HG02870 (cell line): Measurements from ENCODE around the gene ANXA2.
"Not testable (repeated sequence)": the region's sequence is repeated elsewhere in the genome, so short reads cannot be mapped to it uniquely, and the experiment has no call there.

Experiments used
- ATAC-seq: cut with Tn5 transposase; IDR thresholded peaks from one replicate; pipeline ENCODE4 v1.9.1; 2021; ENCODE audit warnings: mild to moderate bottlenecking, moderate library complexity; ENCODE audit not compliant: unreplicated experiment

The ANXA2 gene

GRCh38 chr15:60371175-60372051 lies 26.4 kb downstream of the ANXA2 start:
- no peak for ATAC-seq

DNA sequence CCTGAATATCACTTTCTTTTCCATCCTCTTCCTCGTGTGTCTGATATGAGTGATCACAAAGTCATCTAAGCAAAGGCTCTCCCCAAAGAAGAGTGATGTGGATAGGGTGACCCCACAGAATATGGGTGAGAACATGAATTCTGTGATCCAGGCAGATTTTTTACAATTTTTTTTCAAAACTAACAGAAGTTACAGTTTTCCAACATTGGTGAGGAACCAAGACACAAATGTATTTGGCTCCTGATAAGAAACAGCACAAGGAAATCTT lies 27.0 kb downstream of the ANXA2 start:
- no peak for ATAC-seq

DNA sequence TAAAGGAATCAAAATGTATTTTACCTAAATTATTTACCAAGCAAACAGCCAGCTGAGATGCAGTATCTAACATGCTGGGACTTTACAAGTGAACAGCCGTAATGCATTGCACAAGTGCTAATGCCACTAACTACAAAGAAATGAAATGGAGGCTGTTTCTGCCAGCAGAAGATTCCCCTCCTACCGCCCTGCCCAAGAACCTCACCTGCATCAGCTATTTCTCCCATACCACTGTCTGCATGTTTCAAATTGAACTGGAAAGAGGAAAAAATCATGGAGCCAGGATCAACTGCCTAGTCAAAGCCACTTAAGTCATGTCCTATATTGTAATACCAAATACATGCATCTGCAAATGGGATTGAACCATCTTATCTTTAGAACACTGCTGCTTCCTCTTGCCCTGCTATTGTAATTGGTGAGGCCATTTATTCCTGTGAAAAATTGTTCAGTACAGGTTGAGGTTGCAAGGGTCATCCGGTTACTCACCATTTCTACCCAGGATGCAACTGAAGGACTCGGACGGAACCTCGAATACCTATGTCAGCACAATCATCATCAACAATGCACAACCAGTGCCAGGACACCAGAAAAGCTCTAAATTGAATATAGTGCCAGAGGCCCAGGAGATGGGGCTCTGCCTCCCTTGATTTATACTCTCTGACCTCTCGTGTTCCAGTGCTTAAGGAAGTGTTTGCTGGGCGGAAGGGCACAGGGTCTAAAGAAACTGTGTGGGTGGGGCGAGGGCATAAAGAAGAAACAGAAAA lies 27.5 kb downstream of the ANXA2 start:
- ATAC-seq: no peak

DNA sequence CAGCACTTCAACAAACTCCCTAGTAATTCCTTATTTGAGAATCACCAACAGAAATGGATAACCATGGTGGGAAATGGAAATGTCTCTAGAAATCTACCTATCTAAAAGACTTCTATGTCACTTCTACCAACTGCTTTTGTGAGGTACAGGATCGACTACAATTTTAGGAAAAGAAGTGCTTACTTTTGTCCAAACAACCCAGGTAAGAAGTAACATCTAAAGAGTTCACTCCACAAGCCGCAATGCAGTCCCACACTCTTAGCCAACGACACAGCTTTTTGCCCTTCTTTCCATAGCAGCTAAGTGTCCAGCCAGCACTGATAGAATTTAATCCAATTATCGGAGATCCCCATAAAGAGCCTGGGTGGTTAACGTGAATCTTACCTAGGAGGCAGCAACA lies 28.1 kb downstream of the ANXA2 start:
- no peak for ATAC-seq

GRCh38 chr15:60364612-60364924 lies 33.2 kb downstream of the ANXA2 start:
- no peak for ATAC-seq

GRCh38 chr15:60363903-60364611 lies 33.7 kb downstream of the ANXA2 start:
- ATAC-seq: no peak

- ATAC-seq: no peak
Observed at GRCh38 chr15:60363087-60363549, 34.7 kb downstream of the ANXA2 start.

DNA sequence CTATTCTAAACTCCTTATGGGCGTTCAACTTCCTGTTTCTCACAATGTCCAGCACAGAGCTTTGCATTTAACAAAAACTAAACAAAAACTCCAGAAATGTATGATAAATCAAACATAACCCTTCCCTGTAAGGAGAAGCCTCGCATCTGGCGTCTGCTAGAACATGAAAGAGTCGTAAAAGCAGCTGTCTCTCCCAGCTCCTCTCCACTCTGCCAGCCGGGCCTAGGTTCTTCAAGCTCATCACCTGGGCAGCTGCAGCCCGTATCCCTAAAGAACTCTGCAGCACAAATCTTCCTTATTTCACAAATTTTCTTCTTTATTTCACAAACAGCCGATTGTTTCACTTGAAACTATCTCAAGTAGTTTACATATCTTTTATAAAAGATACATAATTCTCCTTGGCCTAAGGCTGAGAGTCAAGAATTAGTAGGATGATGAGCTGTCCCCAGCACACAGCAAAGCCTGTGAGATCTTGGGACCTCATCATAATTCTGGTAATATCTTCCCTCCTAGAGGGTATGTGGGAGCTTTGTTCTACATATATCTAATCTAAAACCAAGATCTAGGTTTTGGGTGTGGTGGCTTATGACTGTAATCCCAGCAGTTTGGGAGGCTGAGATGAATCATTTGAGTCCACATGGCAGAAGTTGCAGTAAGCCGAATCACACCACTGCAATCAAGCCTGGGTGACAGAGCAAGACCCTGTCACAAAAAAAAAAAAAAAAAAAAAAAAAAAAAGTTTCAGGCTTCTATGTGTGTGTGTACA lies 35.3 kb downstream of the ANXA2 start:
- ATAC-seq: no peak

DNA sequence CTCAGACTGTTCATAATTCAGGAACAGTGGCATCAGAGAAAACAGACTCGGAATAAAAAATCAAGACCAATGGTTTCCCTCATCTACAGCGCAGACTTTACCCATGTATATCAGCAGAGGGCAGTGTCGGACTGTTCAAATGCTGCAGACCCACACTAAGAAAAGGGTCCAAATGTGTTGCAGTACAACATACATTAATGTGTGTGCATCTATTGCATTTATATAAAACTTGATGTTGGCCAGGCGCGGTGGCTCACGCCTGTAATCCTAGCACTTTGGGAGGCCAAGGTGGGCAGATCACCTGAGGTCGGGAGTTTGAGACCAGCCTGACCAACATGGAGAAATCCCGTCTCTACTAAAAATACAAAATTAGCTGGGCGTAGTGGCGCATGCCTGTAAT lies 38.0 kb downstream of the ANXA2 start:
- ATAC-seq: not testable (repeated sequence)

- ATAC-seq: no peak
Observed at GRCh38 chr15:60358935-60359682, 38.7 kb downstream of the ANXA2 start.

DNA sequence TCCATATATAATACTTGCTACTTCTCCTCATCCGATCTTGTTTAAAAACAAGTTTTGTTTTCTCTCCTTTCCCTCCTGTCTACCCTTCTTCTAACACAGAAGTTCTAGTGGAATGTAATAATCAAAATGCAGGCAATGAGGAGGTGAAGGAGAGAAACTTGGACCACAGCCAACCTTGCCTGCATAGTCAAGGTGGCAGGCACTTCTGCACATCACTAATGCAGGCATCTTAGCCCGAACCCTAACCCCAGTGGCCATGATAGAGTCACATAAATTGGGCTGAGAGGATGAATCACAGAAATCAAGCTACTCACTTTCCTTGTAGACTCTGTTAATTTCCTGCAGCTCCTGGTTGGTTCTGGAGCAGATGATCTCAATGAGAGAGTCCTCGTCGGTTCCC lies 41.0 kb downstream of the ANXA2 start:
- no peak for ATAC-seq

DNA sequence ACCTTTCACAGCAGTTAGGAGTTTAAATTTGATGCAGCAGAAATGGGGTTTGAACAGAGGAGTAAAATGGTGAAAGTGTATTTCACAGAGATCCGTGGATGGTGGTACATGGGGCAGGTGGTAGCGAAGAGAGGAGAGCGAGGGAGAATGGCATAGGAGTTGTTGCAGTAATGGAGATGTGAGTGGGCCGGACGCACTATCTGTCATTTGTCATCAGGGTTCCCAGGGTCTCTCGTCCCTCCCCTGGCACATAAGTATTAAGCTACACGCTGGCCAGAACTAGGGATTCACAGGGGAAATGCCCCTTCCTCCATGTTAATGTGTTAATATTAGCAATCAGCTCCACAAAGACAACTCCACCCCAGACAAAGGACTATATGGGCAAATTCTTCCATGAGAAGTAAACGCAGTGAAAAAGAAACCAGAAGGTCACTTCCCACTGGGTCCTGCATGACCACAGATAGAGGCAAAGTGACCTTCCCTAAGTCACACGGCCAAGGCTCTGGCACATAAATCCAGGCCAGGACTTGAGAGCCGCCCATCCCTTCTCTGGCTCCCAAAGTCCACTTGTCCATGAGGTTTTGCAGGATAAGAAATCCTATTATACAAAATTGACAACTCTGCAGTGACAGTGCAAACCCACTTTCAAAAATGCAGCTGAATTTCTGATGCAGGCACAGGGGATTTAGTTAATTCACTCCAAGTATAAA lies 42.5 kb downstream of the ANXA2 start:
- no peak for ATAC-seq

DNA sequence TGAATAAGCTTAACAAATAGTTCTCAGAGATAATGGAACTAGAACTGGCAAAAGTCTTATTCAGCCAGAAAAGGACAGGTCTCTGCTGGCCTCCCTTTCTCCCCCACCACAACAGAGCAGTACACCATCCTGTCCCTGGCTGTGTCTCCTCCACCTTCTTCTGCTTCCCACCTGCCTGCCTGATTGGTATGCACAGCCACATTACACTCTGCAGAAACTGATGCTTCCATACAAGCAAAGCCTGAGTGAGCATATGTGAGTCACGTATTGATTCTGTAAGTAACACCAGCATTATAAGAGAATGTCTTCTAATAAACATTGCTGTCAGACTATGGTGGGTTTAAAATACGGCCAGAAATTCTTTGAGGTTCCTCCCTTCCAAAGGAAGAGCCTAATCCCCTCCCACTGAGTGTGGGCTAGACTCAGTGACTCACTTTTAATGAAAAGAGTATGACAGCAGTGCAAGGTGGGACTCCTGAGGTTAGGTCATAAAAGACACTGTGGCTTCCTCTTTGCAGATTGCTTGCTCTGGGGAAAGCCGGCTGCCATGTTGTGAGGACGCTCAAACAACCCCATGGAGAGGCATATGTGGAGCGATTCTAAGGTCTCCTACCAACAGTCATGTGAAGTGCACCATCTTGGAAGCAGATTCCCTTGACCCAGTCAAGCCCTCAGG lies 44.4 kb downstream of the ANXA2 start:
- no peak for ATAC-seq

DNA sequence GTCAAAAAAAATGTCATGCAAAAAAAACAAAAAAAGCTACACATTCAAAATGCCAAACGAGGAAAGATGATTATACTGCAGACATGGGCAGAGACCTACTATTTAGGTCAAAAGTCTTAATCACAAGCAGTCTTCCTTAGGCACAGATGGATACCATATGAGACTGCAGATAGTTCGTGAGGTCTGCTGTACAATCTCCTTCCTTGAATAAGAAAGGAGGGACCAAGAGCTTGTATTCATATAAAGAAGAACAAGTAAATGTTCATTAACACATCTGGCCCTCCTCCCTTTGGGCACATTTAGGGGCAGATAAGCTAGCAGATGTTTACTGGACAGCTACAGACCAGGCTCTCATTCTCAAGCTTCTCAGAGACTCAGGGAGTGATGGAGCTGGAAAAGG lies 45.3 kb downstream of the ANXA2 start:
- no peak for ATAC-seq

DNA sequence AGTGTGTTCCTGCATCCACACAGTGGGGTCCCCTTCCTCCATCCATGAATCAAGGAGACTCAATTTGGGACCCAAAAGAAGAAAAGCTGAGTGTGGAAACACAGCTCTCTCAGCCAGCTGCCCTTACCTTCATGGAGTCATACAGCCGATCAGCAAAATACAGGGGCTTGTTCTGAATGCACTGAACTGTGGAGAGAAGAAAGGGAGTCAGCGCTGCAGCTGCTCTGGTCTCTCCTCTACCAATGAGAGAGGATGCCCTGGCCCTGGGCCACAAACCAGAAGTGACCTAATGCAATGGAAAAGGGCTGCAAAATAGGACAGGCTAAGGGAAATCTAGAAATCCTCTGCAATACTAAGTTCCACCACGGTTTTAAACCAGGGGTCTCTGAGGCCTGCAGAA lies 46.7 kb downstream of the ANXA2 start:
- no peak for ATAC-seq

DNA sequence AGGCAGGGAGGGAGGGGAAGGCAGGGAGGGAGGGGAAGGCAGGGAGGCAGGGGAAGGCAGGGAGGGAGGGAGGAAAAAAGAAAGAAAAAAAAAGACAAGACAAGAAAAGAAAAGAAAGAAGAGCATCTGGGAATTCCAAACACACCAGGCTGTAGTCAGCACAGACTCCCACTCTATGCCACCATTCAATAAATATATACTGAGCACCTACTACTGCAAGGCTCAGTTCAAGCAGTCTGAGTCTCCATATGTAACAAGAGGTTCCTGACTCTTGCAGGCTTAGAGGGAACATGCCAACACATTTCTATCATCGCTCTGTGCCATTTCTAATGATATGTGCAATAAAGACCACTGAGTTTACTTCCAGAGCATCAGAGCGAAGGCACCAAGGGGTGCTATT lies 47.7 kb downstream of the ANXA2 start:
- ATAC-seq: no peak

- no peak for ATAC-seq
Observed at GRCh38 chr15:60349589-60349988, 48.2 kb downstream of the ANXA2 start.

DNA sequence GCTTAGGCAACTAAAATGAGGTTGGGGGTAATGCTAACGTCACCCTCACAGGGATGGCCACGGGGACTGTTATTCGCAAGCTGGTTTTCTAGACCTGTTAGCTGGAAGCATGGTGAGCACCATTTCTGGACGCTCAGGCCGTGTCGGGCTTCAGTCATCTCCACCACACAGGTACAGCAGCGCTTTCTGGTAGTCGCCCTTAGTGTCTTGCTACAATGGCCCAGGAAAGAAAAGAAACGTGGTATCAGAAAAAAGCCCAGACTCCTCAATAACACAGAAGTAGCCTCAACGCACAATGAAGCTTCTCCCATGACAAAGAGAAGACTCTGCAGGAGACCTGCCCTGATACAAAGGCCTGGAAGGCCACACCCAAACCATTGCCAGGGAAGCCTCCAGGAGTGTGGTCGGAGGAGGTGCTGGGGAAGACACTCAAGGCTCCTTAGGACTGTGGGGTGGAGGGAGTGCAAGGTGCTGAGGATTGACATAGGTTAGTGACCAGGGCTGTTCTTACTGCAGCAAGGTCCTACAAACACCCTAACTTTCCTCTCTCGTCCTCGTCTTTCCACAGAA lies 50.2 kb downstream of the ANXA2 start:
- ATAC-seq: no peak

GRCh38 chr15:60346653-60347052 lies 51.1 kb downstream of the ANXA2 start:
- no peak for ATAC-seq
